ENCODE data around the gene CAVIN4. TPM values are rescaled to one million over a fixed set of nuclear protein-coding genes. Genes with fewer than 3 reads are reported as not detected.

CAVIN4 gene
- total and polyA plus RNA-seq, 2 donors (not counting 1 experiment from before 2014, with no cell fraction given): 0.07 to 0.17 TPM

- Histone ChIP-seq H2AFZ (ENCODE audit: insufficient read depth, low read depth, low read length, poor library complexity, severe bottlenecking) (no peak overlapping the region), H3K9me3 (ENCODE audit: control extremely low read depth in 1 of 3, control insufficient read depth in 2 of 3, insufficient read depth in 1 of 3, low read length in 2 of 3) (no peaks in the 10 kb centered on the region), H3K4me3 (ENCODE audit: control extremely low read depth in 1 of 5, extremely low read depth in 1 of 5, insufficient read depth in 1 of 5, low read depth in 2 of 5, low read length in 4 of 5) (no peak overlapping the region), H3K9ac (ENCODE audit: low read length) (no peak overlapping the region), H4K20me1 (ENCODE audit: control insufficient read depth, insufficient read depth, low read length, poor library complexity, severe bottlenecking) (no peaks in the 10 kb centered on the region), H3K4me1 (ENCODE audit: control insufficient read depth in 2 of 2, insufficient read depth in 2 of 2, low read length in 2 of 2) (no peaks in the 10 kb centered on the region), H3K27ac (ENCODE audit: low read length in 2 of 2) (no peak overlapping the region), H3K79me2 (ENCODE audit: control insufficient read depth, insufficient read depth, low read length) (no peaks in the 10 kb centered on the region), H3K4me2 (replicated peaks; ENCODE audit: low read depth, low read length, poor library complexity, severe bottlenecking) (no peak overlapping the region), H3K36me3 (replicated peaks in 1 of 2; ENCODE audit: control extremely low read depth in 1 of 2, control insufficient read depth in 1 of 2, extremely low read depth in 1 of 2, insufficient read depth in 2 of 2, low read length in 1 of 2) (no peaks in the 10 kb centered on the region), H3K27me3 (replicated peaks in 1 of 4; ENCODE audit: control extremely low read depth in 1 of 4, control insufficient read depth in 3 of 4, insufficient read depth in 4 of 4, low read length in 3 of 4) (no peaks in the 10 kb centered on the region)
- DNase-seq: no peak
- Mint-ChIP-seq H3K9me3 (ENCODE audit: insufficient read depth) (no peaks in the 10 kb centered on the region), H3K27me3 (peaks cover 6% of the 10 kb centered on the region), H3K4me1 (no peaks in the 10 kb centered on the region), H3K4me3 (no peak overlapping the region), H3K27ac (no peak overlapping the region)
- ChIA-PET CTCF (interaction anchor here (0.5 kb wide), 1 partner anchor 155 kb away, joined by 3 read pairs; no protein-coding TSS in a partner anchor), POLR2A (no interaction called here)
- 97% methylated on average over 3 of the region's 4 CpGs for WGBS (ENCODE audit: insufficient coverage)
- TF ChIP-seq, protein P1, sequence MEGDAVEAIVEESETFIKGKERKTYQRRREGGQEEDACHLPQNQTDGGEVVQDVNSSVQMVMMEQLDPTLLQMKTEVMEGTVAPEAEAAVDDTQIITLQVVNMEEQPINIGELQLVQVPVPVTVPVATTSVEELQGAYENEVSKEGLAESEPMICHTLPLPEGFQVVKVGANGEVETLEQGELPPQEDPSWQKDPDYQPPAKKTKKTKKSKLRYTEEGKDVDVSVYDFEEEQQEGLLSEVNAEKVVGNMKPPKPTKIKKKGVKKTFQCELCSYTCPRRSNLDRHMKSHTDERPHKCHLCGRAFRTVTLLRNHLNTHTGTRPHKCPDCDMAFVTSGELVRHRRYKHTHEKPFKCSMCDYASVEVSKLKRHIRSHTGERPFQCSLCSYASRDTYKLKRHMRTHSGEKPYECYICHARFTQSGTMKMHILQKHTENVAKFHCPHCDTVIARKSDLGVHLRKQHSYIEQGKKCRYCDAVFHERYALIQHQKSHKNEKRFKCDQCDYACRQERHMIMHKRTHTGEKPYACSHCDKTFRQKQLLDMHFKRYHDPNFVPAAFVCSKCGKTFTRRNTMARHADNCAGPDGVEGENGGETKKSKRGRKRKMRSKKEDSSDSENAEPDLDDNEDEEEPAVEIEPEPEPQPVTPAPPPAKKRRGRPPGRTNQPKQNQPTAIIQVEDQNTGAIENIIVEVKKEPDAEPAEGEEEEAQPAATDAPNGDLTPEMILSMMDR (IDR thresholded peaks at IDR 0.05): no peak
- TF ChIP-seq EZH2 (IDR thresholded peaks at IDR 0.05; ENCODE audit: borderline replicate concordance, insufficient read depth, low read depth, low read length, poor library complexity, severe bottlenecking): no peak
- intact Hi-C loops (cut with micrococcal nuclease): no loop called here
- no peak for ATAC-seq (ENCODE audit: low read depth)
Measured at GRCh38 chr9:100584951-100585350, 7.1 kb downstream of the CAVIN4 start.

DNA sequence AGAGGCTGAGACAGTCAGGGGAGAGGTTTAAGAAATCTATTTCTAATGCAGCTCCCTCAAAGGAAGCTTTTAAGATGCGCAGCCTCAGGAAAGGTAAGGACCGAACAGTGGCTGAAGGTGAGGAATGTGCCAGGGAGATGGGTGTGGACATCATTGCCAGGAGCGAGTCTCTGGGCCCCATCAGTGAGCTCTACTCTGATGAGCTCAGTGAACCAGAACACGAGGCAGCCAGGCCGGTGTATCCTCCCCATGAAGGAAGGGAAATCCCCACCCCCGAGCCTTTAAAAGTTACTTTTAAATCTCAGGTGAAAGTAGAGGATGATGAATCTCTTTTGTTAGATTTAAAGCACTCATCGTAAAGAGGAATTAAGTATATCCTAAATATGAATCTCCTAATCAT lies 8.2 kb downstream of the CAVIN4 start:
- Histone ChIP-seq H3K9me3 (ENCODE audit: control extremely low read depth in 1 of 3, control insufficient read depth in 2 of 3, insufficient read depth in 1 of 3, low read length in 2 of 3) (no peaks in the 10 kb centered on the region), H3K9ac (ENCODE audit: low read length) (no peak overlapping the region), H3K27ac (ENCODE audit: low read length in 2 of 2) (no peak overlapping the region), H3K4me1 (ENCODE audit: control insufficient read depth in 2 of 2, insufficient read depth in 2 of 2, low read length in 2 of 2) (no peaks in the 10 kb centered on the region), H3K27me3 (replicated peaks in 1 of 4; ENCODE audit: control extremely low read depth in 1 of 4, control insufficient read depth in 3 of 4, insufficient read depth in 4 of 4, low read length in 3 of 4) (no peaks in the 10 kb centered on the region), H3K36me3 (replicated peaks in 1 of 2; ENCODE audit: control extremely low read depth in 1 of 2, control insufficient read depth in 1 of 2, extremely low read depth in 1 of 2, insufficient read depth in 2 of 2, low read length in 1 of 2) (no peaks in the 10 kb centered on the region), H3K4me3 (ENCODE audit: control extremely low read depth in 1 of 5, extremely low read depth in 1 of 5, insufficient read depth in 1 of 5, low read depth in 2 of 5, low read length in 4 of 5) (no peak overlapping the region), H4K20me1 (ENCODE audit: control insufficient read depth, insufficient read depth, low read length, poor library complexity, severe bottlenecking) (no peaks in the 10 kb centered on the region), H3K4me2 (replicated peaks; ENCODE audit: low read depth, low read length, poor library complexity, severe bottlenecking) (no peak overlapping the region), H3K79me2 (ENCODE audit: control insufficient read depth, insufficient read depth, low read length) (no peaks in the 10 kb centered on the region), H2AFZ (ENCODE audit: insufficient read depth, low read depth, low read length, poor library complexity, severe bottlenecking) (no peak overlapping the region)
- WGBS (ENCODE audit: insufficient coverage): no CpG with 5 or more reads among the region's 7 CpGs
- no peaks in the 10 kb centered on the region for H3K4me1 Mint-ChIP-seq
- no peak for TF ChIP-seq EZH2 (IDR thresholded peaks at IDR 0.05; ENCODE audit: borderline replicate concordance, insufficient read depth, low read depth, low read length, poor library complexity, severe bottlenecking)
- TF ChIP-seq, protein P1 (IDR thresholded peaks at IDR 0.05): no peak
- intact Hi-C loops (cut with micrococcal nuclease): no loop called here
- H3K27me3 Mint-ChIP-seq: peaks cover 6% of the 10 kb centered on the region
- ATAC-seq (ENCODE audit: low read depth) (no peak), DNase-seq (no peak)
- POLR2A ChIA-PET: no interaction called here
- H3K9me3 Mint-ChIP-seq (ENCODE audit: insufficient read depth): no peaks in the 10 kb centered on the region
- H3K4me3 Mint-ChIP-seq: no peak overlapping the region
- CTCF ChIA-PET: interaction anchor here (0.9 kb wide), 1 partner anchor 9 kb away, joined by 3 read pairs; no protein-coding TSS in a partner anchor
- no peak overlapping the region for H3K27ac Mint-ChIP-seq
